HUDEP-2 (cell line): Measurements from ENCODE around the gene TRHDE.
"Not testable (repeated sequence)": the region's sequence is repeated elsewhere in the genome, so short reads cannot be mapped to it uniquely, and the experiment has no call there.

Source experiments
- DNase-seq, 76 experiments: peaks; one replicate each; lab custom pipeline; 2025; ENCODE audit not compliant: unreplicated experiment in 76 of 76; lab: John Stamatoyannopoulos, UW

TRHDE gene

GRCh38 chr12:72699362-72699761 lies 427.2 kb downstream of the TRHDE start:
- no peak for DNase-seq

GRCh38 chr12:72712025-72712424 lies 439.9 kb downstream of the TRHDE start:
- not testable (repeated sequence) for DNase-seq

GRCh38 chr12:72716221-72716620 lies 444.1 kb downstream of the TRHDE start:
- DNase-seq = no peak

DNA sequence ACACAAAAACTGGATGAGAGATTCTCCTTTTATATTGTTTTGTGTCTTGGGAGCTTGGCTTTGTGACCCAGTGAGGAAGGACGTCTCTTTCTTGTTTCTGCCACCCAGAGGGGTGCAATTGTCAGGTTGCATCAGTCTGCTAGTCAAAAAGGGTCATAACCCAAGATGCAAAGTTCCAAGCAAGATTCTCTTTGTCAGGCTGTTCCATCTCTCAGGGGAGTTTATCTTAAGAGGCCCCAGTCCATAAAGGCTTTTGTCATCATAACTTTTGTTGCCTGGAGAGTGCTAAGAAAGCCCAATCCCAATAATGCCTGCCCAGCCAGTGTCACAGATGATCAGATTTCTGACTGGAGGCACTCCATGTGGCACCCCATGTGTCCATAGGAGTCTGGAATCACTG lies 444.9 kb downstream of the TRHDE start:
- DNase-seq = no peak
